WTC11 (cell line): ENCODE measurements around the gene ZNRF1.

Source experiments
- NR2C2 ChIP-seq: sonication (generic); formaldehyde crosslinking; IDR thresholded peaks from 2 replicates; pipeline ENCODE4 v1.8.0; 2022; ENCODE audit warnings: mild to moderate bottlenecking, missing genetic modification reagents
- RELA ChIP-seq: sonication (generic); formaldehyde crosslinking; IDR thresholded peaks from 2 replicates; pipeline ENCODE4 v1.8.1; 2022; ENCODE audit warnings: missing genetic modification reagents, mild to moderate bottlenecking, borderline replicate concordance
- ZBTB21 ChIP-seq: sonication (generic); formaldehyde crosslinking; IDR thresholded peaks from 2 replicates; pipeline ENCODE4 v1.8.1; 2023; ENCODE audit warnings: mild to moderate bottlenecking, missing genetic modification reagents, borderline replicate concordance
- ZNF121 ChIP-seq: sonication (generic); formaldehyde crosslinking; IDR thresholded peaks from 2 replicates; pipeline ENCODE4 v1.8.0; 2023; ENCODE audit warnings: missing genetic modification reagents
- TF ChIP-seq, protein P1 (sequence below): sonication (generic); formaldehyde crosslinking; IDR thresholded peaks from 2 replicates; pipeline ENCODE4 v1.8.0; 2022; ENCODE audit warnings: mild to moderate bottlenecking, missing genetic modification reagents
- TF ChIP-seq, protein P2 (sequence below): fragments of 200-600 bp; IDR thresholded peaks from 2 replicates; pipeline ENCODE4 v1.8.0; 2022; ENCODE audit warnings: antibody characterized with exemption
- TF ChIP-seq, protein P3 (sequence below): sonication (generic); formaldehyde crosslinking; IDR thresholded peaks from 2 replicates; pipeline ENCODE4 v1.8.1; 2023; ENCODE audit warnings: mild to moderate bottlenecking, missing genetic modification reagents, moderate library complexity
- TF ChIP-seq, protein P4 (sequence below): sonication (generic); formaldehyde crosslinking; IDR thresholded peaks from 2 replicates; pipeline ENCODE4 v1.8.0; 2023; ENCODE audit warnings: missing genetic modification reagents, mild to moderate bottlenecking, borderline replicate concordance
- TF ChIP-seq, protein P5 (sequence below): sonication (generic); formaldehyde crosslinking; IDR thresholded peaks from 2 replicates; pipeline ENCODE4 v1.8.1; 2022; ENCODE audit warnings: low read depth, missing genetic modification reagents, borderline replicate concordance
- TF ChIP-seq, protein P6 (sequence below): sonication (generic); formaldehyde crosslinking; IDR thresholded peaks from 2 replicates; pipeline ENCODE4 v1.8.1; 2023; ENCODE audit warnings: mild to moderate bottlenecking, moderate library complexity, missing genetic modification reagents
- TF ChIP-seq, protein P7 (sequence below): sonication (generic); formaldehyde crosslinking; IDR thresholded peaks from 2 replicates; pipeline ENCODE4 v1.8.0; 2022; ENCODE audit warnings: mild to moderate bottlenecking, missing genetic modification reagents

DNA sequence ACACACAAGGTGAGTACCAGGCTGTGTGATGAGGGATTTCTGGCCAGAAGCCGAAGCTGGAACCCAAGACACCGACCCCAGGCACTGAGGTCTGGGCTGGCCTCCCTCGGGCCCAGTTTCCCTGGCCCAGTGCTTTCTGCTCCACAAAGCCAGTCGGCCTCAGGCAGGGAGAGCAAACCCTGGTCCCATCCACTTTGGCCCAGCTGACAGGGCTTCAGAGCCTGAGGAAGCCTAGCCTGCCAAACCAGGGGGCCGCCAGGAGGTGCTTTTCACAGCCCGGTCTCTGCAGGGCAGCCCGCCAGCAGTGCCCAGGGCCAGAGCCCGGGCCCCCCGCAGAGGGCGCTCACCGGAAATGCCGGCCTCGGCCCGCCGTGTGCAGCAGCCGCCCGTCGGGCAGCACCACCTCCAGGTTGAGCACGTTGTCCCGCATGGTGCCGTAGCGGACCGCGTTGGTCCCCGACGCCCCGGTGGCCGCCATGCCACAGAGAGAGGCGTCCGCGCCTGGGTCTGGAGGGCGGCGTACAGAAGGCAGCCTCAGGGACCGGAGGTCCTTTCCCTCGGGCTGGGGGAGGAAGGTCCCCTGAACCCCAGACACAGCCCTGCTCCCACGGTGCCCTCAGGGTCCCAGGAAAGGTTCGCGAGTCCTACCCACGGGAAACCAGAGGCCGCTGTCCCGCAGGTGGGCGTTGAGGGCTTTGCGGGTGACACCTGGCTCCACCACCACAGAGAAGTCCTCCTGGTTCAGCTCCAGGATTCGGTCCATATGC is 115.5 kb downstream of the ZNRF1 start:
- TF ChIP-seq, protein P1, sequence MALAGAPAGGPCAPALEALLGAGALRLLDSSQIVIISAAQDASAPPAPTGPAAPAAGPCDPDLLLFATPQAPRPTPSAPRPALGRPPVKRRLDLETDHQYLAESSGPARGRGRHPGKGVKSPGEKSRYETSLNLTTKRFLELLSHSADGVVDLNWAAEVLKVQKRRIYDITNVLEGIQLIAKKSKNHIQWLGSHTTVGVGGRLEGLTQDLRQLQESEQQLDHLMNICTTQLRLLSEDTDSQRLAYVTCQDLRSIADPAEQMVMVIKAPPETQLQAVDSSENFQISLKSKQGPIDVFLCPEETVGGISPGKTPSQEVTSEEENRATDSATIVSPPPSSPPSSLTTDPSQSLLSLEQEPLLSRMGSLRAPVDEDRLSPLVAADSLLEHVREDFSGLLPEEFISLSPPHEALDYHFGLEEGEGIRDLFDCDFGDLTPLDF (CRISPR knock-in tag) = no peak
- TF ChIP-seq, protein P2, sequence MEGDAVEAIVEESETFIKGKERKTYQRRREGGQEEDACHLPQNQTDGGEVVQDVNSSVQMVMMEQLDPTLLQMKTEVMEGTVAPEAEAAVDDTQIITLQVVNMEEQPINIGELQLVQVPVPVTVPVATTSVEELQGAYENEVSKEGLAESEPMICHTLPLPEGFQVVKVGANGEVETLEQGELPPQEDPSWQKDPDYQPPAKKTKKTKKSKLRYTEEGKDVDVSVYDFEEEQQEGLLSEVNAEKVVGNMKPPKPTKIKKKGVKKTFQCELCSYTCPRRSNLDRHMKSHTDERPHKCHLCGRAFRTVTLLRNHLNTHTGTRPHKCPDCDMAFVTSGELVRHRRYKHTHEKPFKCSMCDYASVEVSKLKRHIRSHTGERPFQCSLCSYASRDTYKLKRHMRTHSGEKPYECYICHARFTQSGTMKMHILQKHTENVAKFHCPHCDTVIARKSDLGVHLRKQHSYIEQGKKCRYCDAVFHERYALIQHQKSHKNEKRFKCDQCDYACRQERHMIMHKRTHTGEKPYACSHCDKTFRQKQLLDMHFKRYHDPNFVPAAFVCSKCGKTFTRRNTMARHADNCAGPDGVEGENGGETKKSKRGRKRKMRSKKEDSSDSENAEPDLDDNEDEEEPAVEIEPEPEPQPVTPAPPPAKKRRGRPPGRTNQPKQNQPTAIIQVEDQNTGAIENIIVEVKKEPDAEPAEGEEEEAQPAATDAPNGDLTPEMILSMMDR = no peak
- TF ChIP-seq, protein P3, sequence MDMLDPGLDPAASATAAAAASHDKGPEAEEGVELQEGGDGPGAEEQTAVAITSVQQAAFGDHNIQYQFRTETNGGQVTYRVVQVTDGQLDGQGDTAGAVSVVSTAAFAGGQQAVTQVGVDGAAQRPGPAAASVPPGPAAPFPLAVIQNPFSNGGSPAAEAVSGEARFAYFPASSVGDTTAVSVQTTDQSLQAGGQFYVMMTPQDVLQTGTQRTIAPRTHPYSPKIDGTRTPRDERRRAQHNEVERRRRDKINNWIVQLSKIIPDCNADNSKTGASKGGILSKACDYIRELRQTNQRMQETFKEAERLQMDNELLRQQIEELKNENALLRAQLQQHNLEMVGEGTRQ (CRISPR knock-in tag) = no peak
- TF ChIP-seq, protein P4, sequence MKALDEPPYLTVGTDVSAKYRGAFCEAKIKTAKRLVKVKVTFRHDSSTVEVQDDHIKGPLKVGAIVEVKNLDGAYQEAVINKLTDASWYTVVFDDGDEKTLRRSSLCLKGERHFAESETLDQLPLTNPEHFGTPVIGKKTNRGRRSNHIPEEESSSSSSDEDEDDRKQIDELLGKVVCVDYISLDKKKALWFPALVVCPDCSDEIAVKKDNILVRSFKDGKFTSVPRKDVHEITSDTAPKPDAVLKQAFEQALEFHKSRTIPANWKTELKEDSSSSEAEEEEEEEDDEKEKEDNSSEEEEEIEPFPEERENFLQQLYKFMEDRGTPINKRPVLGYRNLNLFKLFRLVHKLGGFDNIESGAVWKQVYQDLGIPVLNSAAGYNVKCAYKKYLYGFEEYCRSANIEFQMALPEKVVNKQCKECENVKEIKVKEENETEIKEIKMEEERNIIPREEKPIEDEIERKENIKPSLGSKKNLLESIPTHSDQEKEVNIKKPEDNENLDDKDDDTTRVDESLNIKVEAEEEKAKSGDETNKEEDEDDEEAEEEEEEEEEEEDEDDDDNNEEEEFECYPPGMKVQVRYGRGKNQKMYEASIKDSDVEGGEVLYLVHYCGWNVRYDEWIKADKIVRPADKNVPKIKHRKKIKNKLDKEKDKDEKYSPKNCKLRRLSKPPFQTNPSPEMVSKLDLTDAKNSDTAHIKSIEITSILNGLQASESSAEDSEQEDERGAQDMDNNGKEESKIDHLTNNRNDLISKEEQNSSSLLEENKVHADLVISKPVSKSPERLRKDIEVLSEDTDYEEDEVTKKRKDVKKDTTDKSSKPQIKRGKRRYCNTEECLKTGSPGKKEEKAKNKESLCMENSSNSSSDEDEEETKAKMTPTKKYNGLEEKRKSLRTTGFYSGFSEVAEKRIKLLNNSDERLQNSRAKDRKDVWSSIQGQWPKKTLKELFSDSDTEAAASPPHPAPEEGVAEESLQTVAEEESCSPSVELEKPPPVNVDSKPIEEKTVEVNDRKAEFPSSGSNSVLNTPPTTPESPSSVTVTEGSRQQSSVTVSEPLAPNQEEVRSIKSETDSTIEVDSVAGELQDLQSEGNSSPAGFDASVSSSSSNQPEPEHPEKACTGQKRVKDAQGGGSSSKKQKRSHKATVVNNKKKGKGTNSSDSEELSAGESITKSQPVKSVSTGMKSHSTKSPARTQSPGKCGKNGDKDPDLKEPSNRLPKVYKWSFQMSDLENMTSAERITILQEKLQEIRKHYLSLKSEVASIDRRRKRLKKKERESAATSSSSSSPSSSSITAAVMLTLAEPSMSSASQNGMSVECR = no peak
- TF ChIP-seq, protein P5, sequence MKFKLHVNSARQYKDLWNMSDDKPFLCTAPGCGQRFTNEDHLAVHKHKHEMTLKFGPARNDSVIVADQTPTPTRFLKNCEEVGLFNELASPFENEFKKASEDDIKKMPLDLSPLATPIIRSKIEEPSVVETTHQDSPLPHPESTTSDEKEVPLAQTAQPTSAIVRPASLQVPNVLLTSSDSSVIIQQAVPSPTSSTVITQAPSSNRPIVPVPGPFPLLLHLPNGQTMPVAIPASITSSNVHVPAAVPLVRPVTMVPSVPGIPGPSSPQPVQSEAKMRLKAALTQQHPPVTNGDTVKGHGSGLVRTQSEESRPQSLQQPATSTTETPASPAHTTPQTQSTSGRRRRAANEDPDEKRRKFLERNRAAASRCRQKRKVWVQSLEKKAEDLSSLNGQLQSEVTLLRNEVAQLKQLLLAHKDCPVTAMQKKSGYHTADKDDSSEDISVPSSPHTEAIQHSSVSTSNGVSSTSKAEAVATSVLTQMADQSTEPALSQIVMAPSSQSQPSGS (CRISPR knock-in tag) = no peak
- TF ChIP-seq, protein P6, sequence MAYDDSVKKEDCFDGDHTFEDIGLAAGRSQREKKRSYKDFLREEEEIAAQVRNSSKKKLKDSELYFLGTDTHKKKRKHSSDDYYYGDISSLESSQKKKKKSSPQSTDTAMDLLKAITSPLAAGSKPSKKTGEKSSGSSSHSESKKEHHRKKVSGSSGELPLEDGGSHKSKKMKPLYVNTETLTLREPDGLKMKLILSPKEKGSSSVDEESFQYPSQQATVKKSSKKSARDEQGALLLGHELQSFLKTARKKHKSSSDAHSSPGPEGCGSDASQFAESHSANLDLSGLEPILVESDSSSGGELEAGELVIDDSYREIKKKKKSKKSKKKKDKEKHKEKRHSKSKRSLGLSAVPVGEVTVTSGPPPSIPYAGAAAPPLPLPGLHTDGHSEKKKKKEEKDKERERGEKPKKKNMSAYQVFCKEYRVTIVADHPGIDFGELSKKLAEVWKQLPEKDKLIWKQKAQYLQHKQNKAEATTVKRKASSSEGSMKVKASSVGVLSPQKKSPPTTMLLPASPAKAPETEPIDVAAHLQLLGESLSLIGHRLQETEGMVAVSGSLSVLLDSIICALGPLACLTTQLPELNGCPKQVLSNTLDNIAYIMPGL (CRISPR knock-in tag) = 0 out of 2 replicates have a peak, but pooled peaks have one; percentile 31
- TF ChIP-seq NR2C2 (CRISPR knock-in tag) (no peak), RELA (CRISPR knock-in tag) (no peak), ZNF121 (CRISPR knock-in tag) (no peak), ZBTB21 (no peak)
- TF ChIP-seq, protein P7, sequence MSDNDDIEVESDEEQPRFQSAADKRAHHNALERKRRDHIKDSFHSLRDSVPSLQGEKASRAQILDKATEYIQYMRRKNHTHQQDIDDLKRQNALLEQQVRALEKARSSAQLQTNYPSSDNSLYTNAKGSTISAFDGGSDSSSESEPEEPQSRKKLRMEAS (CRISPR knock-in tag) = no peak
